Measurements from ENCODE around the gene ZNF747. TPM values are rescaled to one million over a fixed set of nuclear protein-coding genes. Genes with fewer than 3 reads are reported as not detected.
A peak's percentile ranks its signal among the peaks of the same experiment; 100 is the strongest.

The ZNF747 gene
- total RNA-seq, 1 experiment from 2014 or later, result 8.9 TPM

DNA sequence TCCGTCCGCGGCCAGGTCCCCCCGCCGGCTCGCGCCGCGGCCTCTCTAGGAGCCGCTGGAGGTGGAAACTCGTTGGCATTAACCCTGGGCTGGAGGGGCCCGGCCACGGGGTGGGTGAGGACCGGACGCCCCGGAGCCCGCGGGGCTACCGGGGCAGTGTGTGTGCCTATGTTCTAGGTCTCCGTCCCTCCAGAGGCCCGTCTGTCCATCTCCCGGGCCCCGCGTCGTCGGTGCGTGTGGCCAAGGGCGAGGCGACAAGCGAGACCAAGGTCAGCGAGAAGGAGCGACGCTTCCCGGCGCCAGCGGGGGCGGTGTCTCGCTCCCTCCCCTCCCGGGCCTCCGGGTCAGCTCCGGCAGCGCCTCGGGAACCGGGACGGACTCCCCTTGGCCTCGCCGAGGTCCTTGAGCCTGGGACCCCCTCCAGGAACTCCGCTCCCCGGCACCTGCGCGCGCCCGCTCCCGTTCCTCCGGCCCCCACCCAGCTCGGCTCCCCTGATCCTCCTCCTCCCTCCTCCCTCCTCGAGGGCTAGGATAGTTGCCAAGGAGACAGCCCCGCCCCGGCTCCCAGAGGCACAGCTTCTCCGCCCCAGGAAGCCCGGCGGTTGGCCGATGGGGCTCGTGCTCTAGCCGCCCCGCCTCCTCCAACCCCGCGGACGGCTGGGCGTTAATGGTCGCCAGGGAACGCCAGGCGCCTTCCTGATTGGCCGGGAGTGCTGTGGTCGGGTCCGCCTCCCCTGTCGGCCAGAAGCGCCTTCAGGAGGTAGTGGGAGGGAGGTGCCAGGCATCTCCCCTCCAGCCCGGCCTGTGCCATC, 7.6 kb downstream of the ZNF747 start:
- no peaks in the 10 kb centered on the region for H3K9me3 ChIP-seq (ENCODE audit: low read length)
- ATAC-seq (peak; percentile 89), DNase-seq (peak; percentile 95)
- ChIA-PET CTCF (interaction anchor here (1.2 kb wide), 1 partner anchor 89 kb away, joined by 4 read pairs; no protein-coding TSS in a partner anchor), POLR2A (ENCODE audit: unreplicated experiment) (interaction anchor here (0.6 to 1.1 kb wide), 2 partner anchors 25 to 97 kb away, joined by 3 to 5 read pairs; partner anchors contain the start of gene DCTPP1)
- H3K4me2 ChIP-seq (ENCODE audit: low read length), result peak overlapping the region; percentile 95
- H3K27me3 ChIP-seq (ENCODE audit: low read length), result no peaks in the 10 kb centered on the region
- H3K4me3 ChIP-seq (ENCODE audit: low read length), result peak overlapping the region; percentile 89
- H3K9me2 ChIP-seq (replicated peaks; ENCODE audit: low read length), result no peaks in the 10 kb centered on the region
- H3K79me2 ChIP-seq (ENCODE audit: low read length), result peaks cover 8% of the 10 kb centered on the region
- TF ChIP-seq, protein P1, sequence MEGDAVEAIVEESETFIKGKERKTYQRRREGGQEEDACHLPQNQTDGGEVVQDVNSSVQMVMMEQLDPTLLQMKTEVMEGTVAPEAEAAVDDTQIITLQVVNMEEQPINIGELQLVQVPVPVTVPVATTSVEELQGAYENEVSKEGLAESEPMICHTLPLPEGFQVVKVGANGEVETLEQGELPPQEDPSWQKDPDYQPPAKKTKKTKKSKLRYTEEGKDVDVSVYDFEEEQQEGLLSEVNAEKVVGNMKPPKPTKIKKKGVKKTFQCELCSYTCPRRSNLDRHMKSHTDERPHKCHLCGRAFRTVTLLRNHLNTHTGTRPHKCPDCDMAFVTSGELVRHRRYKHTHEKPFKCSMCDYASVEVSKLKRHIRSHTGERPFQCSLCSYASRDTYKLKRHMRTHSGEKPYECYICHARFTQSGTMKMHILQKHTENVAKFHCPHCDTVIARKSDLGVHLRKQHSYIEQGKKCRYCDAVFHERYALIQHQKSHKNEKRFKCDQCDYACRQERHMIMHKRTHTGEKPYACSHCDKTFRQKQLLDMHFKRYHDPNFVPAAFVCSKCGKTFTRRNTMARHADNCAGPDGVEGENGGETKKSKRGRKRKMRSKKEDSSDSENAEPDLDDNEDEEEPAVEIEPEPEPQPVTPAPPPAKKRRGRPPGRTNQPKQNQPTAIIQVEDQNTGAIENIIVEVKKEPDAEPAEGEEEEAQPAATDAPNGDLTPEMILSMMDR (conservative IDR thresholded peaks at IDR 0.05; ENCODE audit: low read depth, low read length), result peak; percentile 21; the same call in 1 of the 2 replicates
- no peak for TF ChIP-seq EZH2 (IDR thresholded peaks at IDR 0.05; ENCODE audit: low read length, unreplicated experiment)
- no peak for TF ChIP-seq EZH2phosphoT487 (IDR thresholded peaks at IDR 0.05; ENCODE audit: borderline replicate concordance, low read length)
- intact Hi-C loops (cut with micrococcal nuclease), result loop anchor here (10.0 kb wide), 2 partner anchors 82 to 108 kb away; partner anchors contain the start of gene SEPHS2
- peak overlapping the region; percentile 88 for H3K27ac ChIP-seq (ENCODE audit: low read length)
- peak overlapping the region; percentile 87 for H2AFZ ChIP-seq (ENCODE audit: low read length)
- peak overlapping the region; percentile 95 for H3K9ac ChIP-seq (ENCODE audit: low read length)
- H3F3A ChIP-seq (ENCODE audit: low read length, unreplicated experiment), result no peaks in the 10 kb centered on the region
- BruUV-seq (replicated peaks), result no TSS peak
- no peaks in the 10 kb centered on the region for H3K36me3 ChIP-seq (ENCODE audit: low read depth, low read length)
- H3K4me1 ChIP-seq (ENCODE audit: insufficient read depth, low read length), result peaks cover 7% of the 10 kb centered on the region
- no peaks in the 10 kb centered on the region for H4K20me1 ChIP-seq (ENCODE audit: low read length)

- Histone ChIP-seq H3K4me2 (ENCODE audit: low read length) (peak within 1 kb of the TSS; percentile 95), H3K4me3 (ENCODE audit: low read length) (peak within 1 kb of the TSS; percentile 89), H3K27me3 (ENCODE audit: low read length) (no peaks in the 10 kb centered on the region), H3K9me3 (ENCODE audit: low read length) (no peaks in the 10 kb centered on the region), H3K36me3 (ENCODE audit: low read depth, low read length) (no peaks in the 10 kb centered on the region), H3K79me2 (ENCODE audit: low read length) (peaks cover 8% of the 10 kb centered on the region), H3K9me2 (replicated peaks; ENCODE audit: low read length) (no peaks in the 10 kb centered on the region), H3F3A (ENCODE audit: low read length, unreplicated experiment) (no peaks in the 10 kb centered on the region), H4K20me1 (ENCODE audit: low read length) (no peaks in the 10 kb centered on the region), H3K27ac (ENCODE audit: low read length) (peak within 1 kb of the TSS; percentile 88), H3K4me1 (ENCODE audit: insufficient read depth, low read length) (peaks cover 7% of the 10 kb centered on the region), H2AFZ (ENCODE audit: low read length) (peak within 1 kb of the TSS; percentile 87), H3K9ac (ENCODE audit: low read length) (peak within 1 kb of the TSS; percentile 95)
- ChIA-PET POLR2A (ENCODE audit: unreplicated experiment) (interaction anchor here (0.6 kb wide), 1 partner anchor 26 kb away, joined by 3 read pairs; no protein-coding TSS in a partner anchor), CTCF (no interaction called here)
- peak; percentile 8 for DNase-seq
- intact Hi-C loops (cut with micrococcal nuclease), result loop anchor here (10.0 kb wide), 2 partner anchors 81 to 109 kb away; partner anchors contain the start of gene SEPHS2
- BruUV-seq (replicated peaks), result no TSS peak
- peak; percentile 33 for ATAC-seq
- no peak for TF ChIP-seq EZH2phosphoT487 (IDR thresholded peaks at IDR 0.05; ENCODE audit: borderline replicate concordance, low read length)
- no peak for TF ChIP-seq EZH2 (IDR thresholded peaks at IDR 0.05; ENCODE audit: low read length, unreplicated experiment)
- TF ChIP-seq, protein P1 (conservative IDR thresholded peaks at IDR 0.05; ENCODE audit: low read depth, low read length), result no peak
Observed at GRCh38 chr16:30526137-30526822, 8.4 kb downstream of the ZNF747 start, which contains the start of gene ZNF768. Gene ZNF768, minus strand, starts transcription at chr16:30526566. Its CDS starts 153 bp downstream, at chr16:30526413.
